Left kidney (tissue), 2 donors: Measurements from ENCODE around the gene STAG1. TPM values are rescaled to one million over a fixed set of nuclear protein-coding genes. Genes with fewer than 3 reads are reported as not detected.

Source experiments
- DNase-seq: peaks from one replicate; pipeline ENCODE4 v3.0.0-alpha.2; 2013
- polyA plus RNA-seq: library from polyadenylated mRNA; unstranded; fragments of 120-200 nt; gene quantifications from one replicate; pipeline ENCODE4 v1.2.1, GENCODE V29; 2013; ENCODE audit not compliant: insufficient read length

STAG1 gene
- polyA plus RNA-seq, 1 donor = 59.1 TPM

DNA sequence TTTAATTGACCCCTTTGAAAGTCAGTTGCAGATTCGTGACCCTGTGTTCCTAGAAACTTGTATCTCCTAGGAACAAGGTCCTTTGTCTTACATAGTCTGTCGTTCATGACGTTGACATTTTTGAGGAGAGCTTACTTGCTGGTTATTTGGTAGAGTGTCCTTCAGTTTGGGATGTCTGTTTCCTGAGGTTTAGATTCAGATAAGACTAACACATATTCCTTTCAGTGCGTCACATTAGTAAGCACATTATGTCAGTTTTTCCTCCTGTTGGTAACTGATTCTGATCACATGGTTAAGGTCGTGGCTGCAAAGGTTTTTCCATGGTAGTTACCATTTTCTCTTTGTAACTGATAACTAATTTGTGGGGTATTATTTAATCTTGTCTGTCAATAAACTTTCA lies 421.3 kb downstream of the STAG1 start:
- no peak for DNase-seq

DNA sequence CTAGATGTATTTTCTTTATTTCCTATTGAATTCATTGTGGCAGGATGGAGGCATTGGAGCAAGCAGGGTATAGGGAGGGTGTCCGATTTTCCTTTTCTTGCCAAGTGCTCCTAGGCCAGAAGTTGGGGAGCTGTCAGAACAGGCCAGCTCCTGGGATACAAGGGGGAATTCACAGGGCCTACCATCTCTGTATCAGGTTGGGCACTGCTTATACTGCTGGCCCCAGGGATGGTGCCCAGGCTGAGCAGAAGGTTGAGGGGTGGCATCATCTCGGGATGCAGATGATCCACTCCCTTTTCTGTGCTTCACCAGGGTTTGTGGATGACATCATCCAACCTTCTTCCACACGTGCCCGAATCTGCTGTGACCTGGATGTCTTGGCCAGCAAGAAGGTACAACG lies 422.6 kb downstream of the STAG1 start:
- no peak for DNase-seq

DNA sequence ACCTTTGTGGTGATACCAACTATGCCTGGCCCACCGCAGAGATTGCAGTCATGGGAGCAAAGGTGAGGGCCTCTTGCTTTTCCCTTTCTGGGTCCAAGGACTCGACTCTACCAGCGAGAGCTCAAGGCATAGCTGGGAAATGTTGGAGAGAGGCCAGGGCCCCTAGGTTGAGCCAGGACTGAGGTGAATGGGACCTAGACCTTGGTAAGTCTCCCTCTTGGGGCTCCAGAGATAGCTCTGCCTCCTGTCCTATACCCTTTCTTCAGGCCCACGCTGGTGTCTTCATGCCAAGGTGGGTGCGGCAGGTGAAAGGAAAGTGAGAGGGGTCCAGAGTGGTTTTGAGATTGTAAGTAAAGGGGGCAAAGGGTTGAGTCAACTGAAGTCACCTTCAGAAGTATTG lies 424.5 kb downstream of the STAG1 start:
- no peak for DNase-seq

DNA sequence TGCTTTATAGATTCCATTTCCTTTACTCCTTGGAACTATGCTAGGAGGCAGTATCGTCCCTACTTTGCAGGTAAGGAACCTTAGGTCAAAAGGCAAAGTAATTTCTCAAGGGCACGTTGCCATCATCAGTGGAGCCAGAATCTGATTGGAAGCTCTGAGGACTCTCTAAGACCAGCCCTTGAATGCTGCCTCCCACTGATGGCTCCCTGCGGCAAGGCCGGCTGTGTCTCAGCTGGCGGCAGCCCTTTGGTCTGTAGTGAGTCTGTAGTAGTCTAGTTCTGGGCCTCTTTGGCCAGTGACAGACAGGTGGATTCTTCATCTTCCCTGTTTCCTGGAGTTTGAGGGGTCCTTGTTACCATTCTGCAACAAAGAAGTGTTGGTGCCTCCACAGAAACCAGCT lies 425.9 kb downstream of the STAG1 start:
- DNase-seq = no peak

DNA sequence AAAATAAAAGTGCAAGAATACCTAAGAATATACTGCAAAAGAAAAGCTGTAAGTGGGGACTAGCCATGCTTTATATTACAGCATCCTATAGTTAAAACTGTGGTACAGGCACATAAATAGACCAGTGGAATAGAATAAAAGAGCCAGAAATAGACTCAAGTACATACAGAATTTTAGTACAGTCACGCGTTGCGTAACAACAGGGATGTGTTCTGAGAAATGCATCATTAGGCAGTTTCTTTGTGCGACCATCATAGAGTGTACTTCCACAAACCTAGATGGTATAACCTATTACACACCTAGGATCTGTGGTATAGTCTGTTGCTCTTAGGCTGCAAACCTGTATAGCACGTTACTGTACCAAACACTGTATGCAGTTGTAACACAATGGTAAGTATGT lies 440.2 kb downstream of the STAG1 start:
- no peak for DNase-seq

DNA sequence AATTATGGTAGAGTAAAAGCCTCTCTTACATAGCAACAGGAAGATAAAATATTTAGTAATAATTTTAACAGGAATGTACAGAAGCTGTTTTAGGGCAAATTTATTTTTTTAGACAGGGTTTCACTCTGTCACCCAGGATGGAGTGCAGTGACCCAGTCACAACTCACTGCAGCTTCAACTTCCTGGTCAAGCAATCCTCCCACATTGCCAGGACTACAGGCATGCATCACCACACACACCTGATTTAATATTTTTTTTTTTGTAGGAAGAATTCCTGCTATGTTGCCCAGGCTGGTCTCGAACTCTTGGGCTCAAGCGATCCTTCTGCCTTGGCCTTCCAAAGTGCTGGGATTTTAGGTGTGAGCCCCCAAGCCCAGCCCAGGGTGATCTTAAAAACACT lies 440.9 kb downstream of the STAG1 start:
- peak; percentile 22 for DNase-seq

DNA sequence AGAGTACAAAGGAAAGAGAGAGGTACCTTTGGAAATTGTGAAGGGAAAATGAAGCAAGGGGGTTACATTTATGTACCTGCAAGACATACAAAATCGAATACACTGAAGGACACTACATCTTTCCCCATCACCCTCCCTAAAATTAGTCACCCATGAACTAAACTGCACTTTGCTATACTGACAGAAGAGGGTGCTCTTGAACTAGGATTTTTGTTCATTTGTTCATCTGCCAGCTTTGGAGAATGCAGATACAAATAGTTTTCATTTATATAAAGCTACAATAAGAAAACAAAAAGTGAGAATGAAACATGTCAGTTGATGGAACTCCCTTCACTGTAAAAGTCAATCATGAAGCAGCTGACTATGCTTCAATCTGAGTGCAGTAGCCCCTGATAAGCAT lies 446.3 kb downstream of the STAG1 start:
- DNase-seq = no peak

DNA sequence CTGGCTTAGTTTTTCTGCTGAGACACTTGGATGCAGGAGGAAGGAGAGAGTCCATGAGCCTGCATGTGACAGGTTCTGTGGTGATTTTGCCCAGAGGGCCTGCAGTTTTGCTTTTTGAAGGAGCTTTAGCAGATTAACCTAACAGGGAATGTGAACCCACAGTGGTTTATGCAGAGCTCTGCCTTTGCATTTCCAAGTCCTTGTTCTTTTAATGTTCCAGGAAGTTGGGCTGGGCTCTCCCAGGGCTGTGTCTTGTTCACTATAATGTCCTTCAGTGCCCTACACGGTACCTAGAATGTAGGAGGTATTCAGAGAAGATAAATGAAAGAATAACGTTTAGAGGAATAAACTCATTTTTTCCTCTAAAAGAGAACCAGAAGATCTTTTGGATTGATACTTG lies 451.7 kb downstream of the STAG1 start:
- DNase-seq = no peak

DNA sequence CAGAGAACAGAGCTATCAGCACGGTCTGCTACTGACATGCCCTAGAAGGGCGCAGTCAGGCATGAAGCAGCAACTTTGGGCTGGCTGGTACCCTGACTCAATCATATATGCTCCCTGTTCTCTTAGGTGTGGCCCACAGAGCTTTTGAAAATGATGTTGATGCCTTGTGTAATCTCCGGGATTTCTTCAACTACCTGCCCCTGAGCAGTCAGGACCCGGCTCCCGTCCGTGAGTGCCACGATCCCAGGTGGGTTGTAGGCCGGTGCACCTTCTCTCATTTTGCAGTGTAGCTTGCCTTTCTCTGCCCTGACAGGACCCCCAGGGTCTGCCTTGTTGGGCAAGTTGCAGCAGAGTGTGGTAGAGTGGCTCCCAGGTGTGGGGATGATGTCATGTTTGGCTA lies 454.4 kb downstream of the STAG1 start:
- no peak for DNase-seq

DNA sequence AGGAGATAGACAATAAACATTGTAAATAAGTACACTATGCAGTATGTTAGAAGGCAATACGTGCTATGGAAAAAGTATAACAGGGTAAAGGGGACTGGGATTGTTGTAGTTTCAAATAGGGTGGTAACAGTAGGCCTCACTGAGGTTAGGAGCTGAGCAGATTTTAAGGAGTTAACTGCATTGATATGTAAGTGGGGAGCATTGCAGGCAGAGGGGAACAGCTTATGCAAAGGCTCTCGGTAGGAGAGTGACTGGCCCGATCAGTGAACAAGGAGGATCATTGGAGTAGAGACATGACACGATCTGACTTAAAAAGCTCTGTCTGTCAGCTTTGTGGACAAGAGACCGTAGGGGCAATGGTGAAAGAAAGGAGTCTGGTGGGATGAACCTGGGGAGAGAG lies 455.2 kb downstream of the STAG1 start:
- DNase-seq = no peak

DNA sequence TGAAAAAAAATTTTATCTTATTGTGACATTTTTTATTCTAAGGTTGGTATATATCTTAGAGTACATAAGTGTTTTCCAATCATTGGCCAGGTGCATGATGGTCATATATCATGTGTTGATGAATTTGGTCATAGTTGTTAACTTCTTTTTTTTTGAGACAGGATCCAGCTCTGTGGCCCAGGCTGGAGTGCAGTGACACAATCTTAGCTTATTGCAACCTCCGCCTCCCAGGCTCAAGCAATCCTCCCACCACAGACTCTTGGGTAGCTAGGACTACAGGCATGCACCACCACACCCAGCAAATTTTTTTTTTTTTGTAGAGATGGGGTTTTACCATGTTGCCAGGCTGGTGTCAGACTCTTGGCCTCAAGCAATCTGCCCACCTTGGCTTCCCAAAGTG lies 458.0 kb downstream of the STAG1 start:
- no peak for DNase-seq

DNA sequence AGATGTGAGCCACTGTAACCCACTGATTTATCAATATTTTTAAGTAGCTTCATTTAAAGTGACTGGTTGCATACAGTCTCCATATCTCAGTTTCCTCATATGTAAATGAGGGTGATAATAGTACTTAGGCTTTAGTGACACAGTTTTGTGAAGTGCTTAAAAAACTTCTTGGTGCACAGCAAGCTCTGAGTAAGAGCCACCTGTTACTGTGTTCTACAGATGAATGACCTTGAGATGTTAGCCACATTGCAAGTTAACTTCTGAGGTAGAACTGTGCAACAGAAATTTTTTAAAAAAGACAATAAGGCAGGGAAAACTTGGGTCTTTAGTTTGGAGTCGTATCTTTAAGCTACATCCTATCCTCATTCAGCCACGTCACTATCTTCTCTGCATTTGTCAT lies 458.9 kb downstream of the STAG1 start:
- no peak for DNase-seq

DNA sequence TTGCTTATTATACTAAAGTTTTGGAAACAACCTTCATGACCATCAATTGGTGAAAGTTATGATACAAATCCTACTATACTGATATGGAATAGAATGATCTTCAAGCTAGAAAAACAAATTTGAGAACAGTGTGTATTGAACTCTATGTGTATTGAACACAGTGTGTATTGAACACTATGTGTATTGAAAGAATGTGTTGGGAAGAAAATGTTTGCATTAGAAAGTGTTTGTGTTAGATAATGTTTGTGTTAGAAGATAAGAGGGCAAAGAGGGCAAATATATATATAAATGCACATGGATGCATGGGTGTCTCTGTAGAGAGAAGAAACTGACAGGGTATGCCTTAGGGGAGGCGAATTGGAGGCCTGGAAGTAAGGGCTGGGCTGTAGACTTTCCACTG lies 459.7 kb downstream of the STAG1 start:
- DNase-seq = no peak

DNA sequence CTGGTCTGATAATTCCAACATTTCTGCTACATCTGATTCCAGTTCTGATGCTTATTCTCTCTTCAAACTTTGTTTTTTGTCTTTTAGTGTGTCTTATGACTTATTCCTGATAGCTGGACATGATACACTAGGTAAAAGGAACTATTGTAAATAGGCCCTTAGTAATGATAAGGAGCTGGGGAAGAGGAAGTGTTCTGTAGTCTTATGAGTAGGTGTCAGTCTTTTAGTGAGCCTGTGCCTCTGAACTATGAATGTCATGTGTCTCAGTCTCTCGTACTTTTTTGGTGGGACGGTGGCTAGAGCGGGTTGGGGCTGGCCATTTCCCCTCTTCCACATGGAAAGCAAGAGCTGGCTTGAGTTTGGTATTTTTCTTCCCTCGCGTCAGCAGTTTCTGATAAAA lies 460.9 kb downstream of the STAG1 start:
- no peak for DNase-seq

Other genes starting within 250 kb of the STAG1 start
- gene SLC35G2, start 66.7 kb upstream of the STAG1 start, polyA plus RNA-seq = 5.1 TPM
- gene NCK1, start 109.8 kb upstream of the STAG1 start, polyA plus RNA-seq = 44.8 TPM
- 0.85 TPM for gene IL20RB, start 205.6 kb upstream of the STAG1 start, polyA plus RNA-seq